NT2/D1 (cell line): ENCODE results near the gene ATP1B1.

ENCODE experiments used
- DNase-seq: peaks from one replicate; pipeline ENCODE4 v3.0.0-alpha.2; 2011; ENCODE audit warnings: low read depth, low spot score
- H3K27me3 ChIP-seq: 2 replicates; pipeline ENCODE4 v1.6.0; 2011; ENCODE audit warnings: mild to moderate bottlenecking; ENCODE audit not compliant: insufficient read length, insufficient read depth
- H3K36me3 ChIP-seq: 2 replicates; pipeline ENCODE4 v1.6.1; 2011; ENCODE audit warnings: mild to moderate bottlenecking, low read length, mixed read lengths; ENCODE audit not compliant: insufficient read depth, insufficient read length
- H3K4me1 ChIP-seq: 2 replicates; pipeline ENCODE4 v1.5.1; 2011; ENCODE audit not compliant: insufficient read depth, insufficient read length
- H3K4me3 ChIP-seq: 2 replicates; pipeline ENCODE4 v1.5.1; 2011; ENCODE audit warnings: low read depth; ENCODE audit not compliant: insufficient read length
- H3K9ac ChIP-seq: 2 replicates; pipeline ENCODE4 v1.6.0; 2011; ENCODE audit warnings: low read depth; ENCODE audit not compliant: insufficient read length
- H3K9me3 ChIP-seq: 2 replicates; pipeline ENCODE4 v1.5.1; 2011; ENCODE audit warnings: mild to moderate bottlenecking, low read length; ENCODE audit not compliant: insufficient read depth
- SUZ12 ChIP-seq: IDR thresholded peaks from 2 replicates; pipeline ENCODE4 v1.6.1; 2011; ENCODE audit not compliant: insufficient read length, insufficient read depth; ENCODE audit errors: extremely low read depth
- YY1 ChIP-seq: IDR thresholded peaks from 2 replicates; pipeline ENCODE4 v1.6.1; 2011; ENCODE audit not compliant: insufficient read length, insufficient read depth
- ZNF274 ChIP-seq: IDR thresholded peaks from 2 replicates; pipeline ENCODE4 v1.6.1; 2011; ENCODE audit warnings: mild to moderate bottlenecking, low read depth, low read length

Gene ATP1B1

GRCh38 chr1:169100208-169100607, 6.3 kb upstream of the ATP1B1 start:
- peaks cover 13% of the 10 kb centered on the region for H3K4me1 ChIP-seq
- no peaks in the 10 kb centered on the region for H3K9me3 ChIP-seq
- H3K36me3 ChIP-seq = no peaks in the 10 kb centered on the region
- TF ChIP-seq YY1 (no peak), SUZ12 (no peak), ZNF274 (no peak)
- H3K4me3 ChIP-seq = no peak overlapping the region
- peaks cover 21% of the 10 kb centered on the region for H3K27me3 ChIP-seq
- DNase-seq = no peak
- no peak overlapping the region for H3K9ac ChIP-seq

- no peak overlapping the region for H3K9ac ChIP-seq
- no peak for DNase-seq
- H3K4me1 ChIP-seq = peaks cover 16% of the 10 kb centered on the region
These were observed 5.8 kb upstream of the ATP1B1 start for GRCh38 chr1:169100651-169101088.

GRCh38 chr1:169102567-169102966, 3.9 kb upstream of the ATP1B1 start:
- Histone ChIP-seq H3K27me3 (peaks cover 28% of the 10 kb centered on the region), H3K9ac (no peak overlapping the region), H3K9me3 (no peaks in the 10 kb centered on the region), H3K4me1 (peaks cover 16% of the 10 kb centered on the region), H3K36me3 (no peaks in the 10 kb centered on the region), H3K4me3 (no peak overlapping the region)
- TF ChIP-seq ZNF274 (no peak), SUZ12 (no peak), YY1 (no peak)
- no peak for DNase-seq

More at GRCh38 chr1:169100651-169101088, 5.8 kb upstream of the ATP1B1 start:
- Histone ChIP-seq H3K27me3 (peaks cover 25% of the 10 kb centered on the region), H3K4me3 (no peak overlapping the region), H3K9me3 (no peaks in the 10 kb centered on the region), H3K36me3 (no peaks in the 10 kb centered on the region)
- TF ChIP-seq YY1 (no peak), SUZ12 (no peak), ZNF274 (no peak)

DNA sequence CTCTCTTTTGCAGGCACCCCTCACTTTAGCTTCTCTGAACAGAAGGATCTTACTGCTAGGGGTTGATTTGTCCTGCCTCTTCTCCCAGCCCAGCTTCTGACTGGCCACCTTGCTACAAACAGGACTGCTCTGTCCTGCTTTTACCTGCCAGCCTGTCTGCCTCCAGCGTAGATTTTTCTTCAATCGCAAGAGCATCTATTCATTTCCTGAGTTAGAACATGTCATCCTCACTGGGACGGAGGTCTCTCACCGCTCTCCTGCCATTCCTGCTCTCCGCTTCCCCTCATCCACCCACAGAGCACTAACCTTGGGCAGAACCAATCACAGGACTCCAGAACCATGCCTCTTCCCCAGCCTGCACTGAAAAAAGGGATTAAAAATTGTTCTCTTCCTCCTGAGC, 3.5 kb upstream of the ATP1B1 start:
- Histone ChIP-seq H3K4me1 (peaks cover 16% of the 10 kb centered on the region), H3K36me3 (no peaks in the 10 kb centered on the region), H3K4me3 (no peak overlapping the region), H3K9ac (no peak overlapping the region), H3K9me3 (no peaks in the 10 kb centered on the region), H3K27me3 (peaks cover 28% of the 10 kb centered on the region)
- no peak for DNase-seq
- TF ChIP-seq ZNF274 (no peak), SUZ12 (no peak), YY1 (no peak)

- Histone ChIP-seq H3K9me3 (no peaks in the 10 kb centered on the region), H3K4me3 (no peak overlapping the region)
- DNase-seq = no peak
These were observed 3.0 kb upstream of the ATP1B1 start for GRCh38 chr1:169103480-169103893.

GRCh38 chr1:169105087-169105433, 1.4 kb upstream of the ATP1B1 start:
- Histone ChIP-seq H3K27me3 (peaks cover 28% of the 10 kb centered on the region), H3K9me3 (no peaks in the 10 kb centered on the region), H3K9ac (peak overlapping the region; percentile 84), H3K4me1 (peaks cover 16% of the 10 kb centered on the region), H3K36me3 (peaks cover 5% of the 10 kb centered on the region), H3K4me3 (peak overlapping the region; percentile 63)
- TF ChIP-seq SUZ12 (no peak), YY1 (no peak), ZNF274 (no peak)
- no peak for DNase-seq

More at GRCh38 chr1:169103480-169103893, 3.0 kb upstream of the ATP1B1 start:
- Histone ChIP-seq H3K9ac (no peak overlapping the region), H3K4me1 (peaks cover 16% of the 10 kb centered on the region), H3K36me3 (peaks cover 3% of the 10 kb centered on the region), H3K27me3 (peaks cover 28% of the 10 kb centered on the region)
- TF ChIP-seq YY1 = no peak
- no peak for TF ChIP-seq ZNF274
- TF ChIP-seq SUZ12 = no peak

DNA sequence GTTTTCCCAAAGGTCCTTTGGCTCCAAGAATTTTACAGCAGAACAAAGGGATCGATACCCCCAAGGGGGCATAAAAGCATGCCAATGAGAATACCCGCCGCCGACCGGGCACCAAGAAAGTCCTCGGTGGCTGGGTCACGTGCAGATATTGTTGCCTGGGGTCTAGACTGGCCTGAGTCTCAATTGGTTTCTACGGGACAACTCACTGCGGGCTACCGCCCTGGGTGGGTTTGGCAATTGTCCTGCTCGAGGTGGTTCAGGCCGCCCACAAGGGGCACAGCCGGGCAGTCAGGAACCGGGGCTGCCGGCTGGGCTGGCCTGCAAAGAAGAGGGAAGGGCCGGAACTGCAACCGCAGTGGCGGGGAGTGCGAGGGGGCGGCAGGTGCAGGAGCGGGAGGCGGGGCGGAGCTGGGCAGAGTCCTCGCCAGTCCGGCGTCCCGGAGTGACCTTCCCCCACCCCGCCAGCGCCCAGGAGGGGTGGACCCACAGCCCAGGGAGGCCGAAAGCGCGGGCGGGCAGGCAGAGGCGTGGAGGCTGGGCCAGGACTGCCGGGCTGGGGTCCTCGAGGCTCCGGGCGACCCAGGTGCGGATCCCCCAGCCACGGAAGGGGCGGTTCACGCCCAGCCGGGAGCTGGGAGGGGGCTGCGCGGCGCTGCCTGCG, 926 bp upstream of the ATP1B1 start:
- H3K27me3 ChIP-seq = peaks cover 28% of the 10 kb centered on the region
- H3K4me3 ChIP-seq = peak overlapping the region; percentile 63
- peaks cover 14% of the 10 kb centered on the region for H3K4me1 ChIP-seq
- H3K36me3 ChIP-seq = peaks cover 5% of the 10 kb centered on the region
- TF ChIP-seq SUZ12 (no peak), ZNF274 (no peak), YY1 (no peak)
- H3K9ac ChIP-seq = peak overlapping the region; percentile 84
- H3K9me3 ChIP-seq = no peaks in the 10 kb centered on the region
- peak; percentile 36 for DNase-seq
